Choroid plexus epithelial cell (primary cell): Measurements from ENCODE around the gene FOXD1.

Experiments used
- DNase-seq: peaks from one replicate; pipeline ENCODE4 v3.0.0-alpha.2; 2010; ENCODE audit warnings: low read depth
- H3K4me3 ChIP-seq: 2 replicates; pipeline ENCODE4 v1.5.1; 2011; ENCODE audit warnings: low read depth, mild to moderate bottlenecking, control low read depth, low read length, moderate library complexity
- TF ChIP-seq, protein P1 (sequence below): conservative IDR thresholded peaks from 2 replicates; pipeline ENCODE4 v1.5.1; 2011; ENCODE audit warnings: low read depth, mild to moderate bottlenecking, control low read depth, inconsistent platforms, low read length, moderate library complexity

The FOXD1 gene

DNA sequence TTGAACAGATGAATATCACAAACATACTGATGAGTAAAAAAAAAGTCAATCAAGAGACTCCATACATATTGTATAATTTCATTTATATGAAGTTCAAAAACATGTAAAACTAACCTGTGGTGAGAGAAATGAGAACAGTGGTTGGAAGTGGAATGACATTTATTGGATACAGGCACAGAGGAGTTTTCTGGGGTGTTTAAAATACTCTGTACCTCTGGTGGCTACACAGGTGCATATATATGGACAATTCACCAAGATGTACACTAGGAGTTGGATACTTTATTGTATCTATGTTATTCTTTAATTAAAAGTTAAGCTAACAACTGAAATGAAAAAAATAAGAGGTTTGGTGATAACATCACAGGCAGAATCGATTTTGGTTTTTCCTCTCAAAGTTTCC is 14.1 kb downstream of the FOXD1 start:
- DNase-seq = no peak
- TF ChIP-seq, protein P1, sequence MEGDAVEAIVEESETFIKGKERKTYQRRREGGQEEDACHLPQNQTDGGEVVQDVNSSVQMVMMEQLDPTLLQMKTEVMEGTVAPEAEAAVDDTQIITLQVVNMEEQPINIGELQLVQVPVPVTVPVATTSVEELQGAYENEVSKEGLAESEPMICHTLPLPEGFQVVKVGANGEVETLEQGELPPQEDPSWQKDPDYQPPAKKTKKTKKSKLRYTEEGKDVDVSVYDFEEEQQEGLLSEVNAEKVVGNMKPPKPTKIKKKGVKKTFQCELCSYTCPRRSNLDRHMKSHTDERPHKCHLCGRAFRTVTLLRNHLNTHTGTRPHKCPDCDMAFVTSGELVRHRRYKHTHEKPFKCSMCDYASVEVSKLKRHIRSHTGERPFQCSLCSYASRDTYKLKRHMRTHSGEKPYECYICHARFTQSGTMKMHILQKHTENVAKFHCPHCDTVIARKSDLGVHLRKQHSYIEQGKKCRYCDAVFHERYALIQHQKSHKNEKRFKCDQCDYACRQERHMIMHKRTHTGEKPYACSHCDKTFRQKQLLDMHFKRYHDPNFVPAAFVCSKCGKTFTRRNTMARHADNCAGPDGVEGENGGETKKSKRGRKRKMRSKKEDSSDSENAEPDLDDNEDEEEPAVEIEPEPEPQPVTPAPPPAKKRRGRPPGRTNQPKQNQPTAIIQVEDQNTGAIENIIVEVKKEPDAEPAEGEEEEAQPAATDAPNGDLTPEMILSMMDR = no peak
- H3K4me3 ChIP-seq = no peak overlapping the region

DNA sequence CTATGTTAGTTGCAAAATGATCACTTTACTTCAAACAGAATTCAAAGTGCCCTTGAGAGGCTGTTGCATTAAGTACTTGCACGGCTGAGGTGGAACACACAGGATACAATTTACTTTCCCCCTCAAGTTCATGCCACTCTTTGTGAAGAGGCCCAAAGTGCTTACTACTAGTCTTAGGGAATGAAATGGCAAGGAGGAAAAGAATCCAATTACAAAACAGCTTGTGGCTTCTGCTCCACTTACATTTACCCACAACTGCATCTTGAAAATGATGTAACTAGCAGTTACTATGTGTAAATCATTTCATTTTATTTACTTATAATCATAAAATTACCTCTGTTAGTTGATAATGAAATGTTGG is 14.6 kb downstream of the FOXD1 start:
- TF ChIP-seq, protein P1 = no peak
- peak; percentile 82 for DNase-seq
- H3K4me3 ChIP-seq = no peak overlapping the region

DNA sequence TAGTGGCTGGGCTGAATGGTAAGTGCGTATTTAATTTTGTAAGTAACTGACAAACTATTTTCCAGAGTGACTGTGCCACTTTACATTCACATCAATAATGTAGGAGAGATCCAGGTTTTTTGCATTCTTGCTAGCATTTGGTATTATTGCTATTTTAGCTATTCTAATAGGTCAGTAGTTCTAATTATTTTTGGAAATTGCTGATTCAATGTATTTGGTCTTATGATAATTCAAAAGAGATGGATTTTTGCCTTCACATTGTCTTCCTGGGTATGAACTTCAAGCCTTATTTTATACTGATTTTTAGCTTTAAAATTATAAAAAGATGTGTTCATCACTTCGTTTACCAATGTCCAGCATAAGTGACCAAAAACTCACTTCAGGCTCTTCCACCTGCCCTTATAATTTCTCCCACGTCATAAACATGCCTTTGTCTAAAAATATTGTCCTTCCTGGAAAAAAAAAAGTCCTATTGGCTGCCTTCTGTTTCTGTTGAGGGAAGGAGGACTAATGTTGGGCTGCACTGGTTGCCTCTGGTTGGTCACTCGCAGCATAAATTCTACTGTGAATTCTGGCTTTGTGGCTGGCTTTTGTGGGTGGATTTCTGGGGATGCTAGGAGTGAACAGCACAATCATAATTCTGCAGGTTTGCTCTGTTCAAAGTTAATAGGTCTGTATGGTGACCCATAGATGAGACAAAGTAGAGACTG is 15.2 kb downstream of the FOXD1 start:
- TF ChIP-seq, protein P1 = no peak
- H3K4me3 ChIP-seq = no peak overlapping the region
- DNase-seq = no peak

DNA sequence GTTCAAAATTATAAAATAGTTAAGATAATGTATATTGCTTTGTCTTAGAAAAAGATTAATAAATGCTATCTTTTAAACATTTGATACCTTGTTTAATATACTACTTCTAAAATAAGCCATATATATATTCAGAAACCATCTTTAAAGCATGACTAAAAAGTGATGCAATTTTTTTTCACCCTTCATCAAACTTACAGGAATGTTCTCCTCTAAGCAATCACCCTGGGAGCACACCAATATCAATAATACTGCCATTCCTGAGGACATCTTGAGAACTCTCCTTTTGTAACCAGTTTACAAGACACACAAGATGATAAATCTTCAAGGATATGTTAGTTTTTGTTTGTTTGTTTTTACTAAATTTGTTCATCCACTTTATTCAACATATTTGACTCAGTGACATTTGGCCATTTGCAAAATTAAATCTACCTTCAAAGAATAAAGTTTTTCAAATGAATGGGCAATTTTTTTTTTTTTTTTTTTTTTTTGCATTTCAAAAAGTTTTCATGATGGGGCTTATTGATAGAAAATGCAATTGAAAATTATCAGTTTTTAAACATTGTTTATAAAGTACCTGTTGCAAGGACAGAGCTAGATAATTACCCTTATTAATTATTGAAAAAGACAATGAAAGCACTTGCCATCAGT is 17.2 kb downstream of the FOXD1 start:
- TF ChIP-seq, protein P1 = no peak
- peak; percentile 64 for DNase-seq
- no peak overlapping the region for H3K4me3 ChIP-seq

DNA sequence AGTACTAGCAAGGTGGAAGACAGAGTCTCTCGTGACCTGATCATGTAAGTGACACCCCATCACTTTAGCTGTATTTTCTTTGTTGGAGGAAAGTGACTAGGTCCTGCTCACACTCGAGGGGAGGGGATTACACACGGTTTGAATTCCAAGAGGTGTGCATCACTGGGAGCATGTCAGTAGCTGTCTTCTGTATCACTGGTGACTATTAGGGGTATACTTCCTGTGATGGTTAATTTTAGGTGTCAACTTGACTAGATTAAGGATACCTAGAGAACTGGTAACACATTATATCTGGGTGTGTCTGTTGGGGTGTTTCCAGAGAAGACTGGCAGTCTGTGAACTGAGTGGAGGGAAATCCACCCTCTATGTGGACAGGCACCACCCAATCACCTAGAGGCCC is 22.5 kb downstream of the FOXD1 start:
- no peak overlapping the region for H3K4me3 ChIP-seq
- TF ChIP-seq, protein P1 = no peak
- no peak for DNase-seq

DNA sequence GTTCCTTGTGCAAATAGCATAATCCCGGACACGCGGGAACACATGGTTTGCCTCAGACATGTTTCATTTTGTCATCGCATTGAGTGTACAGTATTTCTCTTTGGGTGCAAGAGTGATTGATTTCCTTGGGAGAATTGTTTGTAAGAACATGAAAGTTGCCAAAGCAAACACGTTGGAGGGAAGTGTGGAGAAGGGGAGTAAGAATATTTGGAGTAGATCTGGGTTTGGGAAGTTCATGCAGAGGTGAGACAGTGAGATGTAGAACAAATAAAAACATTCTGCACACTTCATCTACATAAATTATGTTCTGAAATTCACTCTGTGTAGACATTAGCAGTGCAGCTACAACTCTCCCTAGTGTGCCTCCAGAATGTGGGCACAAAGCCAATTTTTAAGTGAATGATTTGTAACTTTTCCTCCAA is 24.0 kb downstream of the FOXD1 start:
- no peak overlapping the region for H3K4me3 ChIP-seq
- TF ChIP-seq, protein P1 = no peak

DNA sequence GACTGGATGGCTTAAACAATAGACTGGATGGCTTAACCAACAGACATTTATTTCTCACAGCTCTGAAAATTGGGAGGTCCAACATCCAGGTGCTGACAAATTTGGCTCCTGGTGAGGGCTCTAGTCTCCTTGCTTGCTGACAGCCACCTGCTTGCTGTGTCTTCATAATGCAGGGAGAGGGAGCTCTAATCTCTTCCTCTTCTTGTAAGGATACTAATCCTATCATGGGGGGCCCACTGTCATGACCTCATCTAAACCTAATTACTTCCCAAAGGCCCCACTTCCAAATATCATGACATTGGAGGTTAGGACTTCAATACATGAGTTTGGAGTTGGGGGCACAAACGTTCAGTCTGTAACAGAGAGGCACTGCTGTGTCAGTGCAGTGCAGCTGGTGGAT is 26.4 kb downstream of the FOXD1 start:
- DNase-seq = no peak
- TF ChIP-seq, protein P1 = peak; percentile 31
- no peak overlapping the region for H3K4me3 ChIP-seq

More for the DNA sequence above, 24.0 kb downstream of the FOXD1 start:
- DNase-seq = peak; percentile 49
